ACC112 (cell line): Measurements from ENCODE around the gene CELF5.
"Not testable (repeated sequence)": the region's sequence is repeated elsewhere in the genome, so short reads cannot be mapped to it uniquely, and the experiment has no call there.

Source experiments
- H2AFZ ChIP-seq: fragments of 200-600 bp; sonication (generic); one replicate; pipeline ENCODE4 v1.6.0; 2017; ENCODE audit warnings: antibody characterized with exemption, low read length; ENCODE audit not compliant: unreplicated experiment
- H3K27ac ChIP-seq: fragments of 200-600 bp; sonication (generic); 2 replicates; pipeline ENCODE4 v1.5.1; 2014; ENCODE audit warnings: low read depth, mild to moderate bottlenecking, antibody characterized with exemption, low read length, moderate library complexity
- H3K27me3 ChIP-seq: fragments of 200-600 bp; sonication (generic); 2 replicates; pipeline ENCODE4 v1.6.1; 2014; ENCODE audit warnings: mild to moderate bottlenecking, antibody characterized with exemption, low read length, moderate library complexity, mixed read lengths; ENCODE audit not compliant: insufficient read depth
- H3K36me3 ChIP-seq: fragments of 200-600 bp; sonication (generic); 2 replicates; pipeline ENCODE4 v1.6.1; 2016; ENCODE audit warnings: mild to moderate bottlenecking, antibody characterized with exemption, low read length, moderate library complexity, mixed read lengths; ENCODE audit not compliant: insufficient read depth
- H3K4me1 ChIP-seq: fragments of 200-600 bp; sonication (generic); one replicate; pipeline ENCODE4 v1.6.1; 2016; ENCODE audit warnings: low read length, mixed read lengths; ENCODE audit not compliant: insufficient read depth, unreplicated experiment, control insufficient read depth
- H3K4me3 ChIP-seq: fragments of 200-600 bp; sonication (generic); 2 replicates; pipeline ENCODE4 v1.5.1; 2014; ENCODE audit warnings: mild to moderate bottlenecking, low read depth, low read length
- H3K79me2 ChIP-seq: fragments of 200-600 bp; sonication (generic); one replicate; pipeline ENCODE4 v1.6.0; 2016; ENCODE audit warnings: low read length; ENCODE audit not compliant: control insufficient read depth, unreplicated experiment, insufficient read depth

CELF5 gene

DNA sequence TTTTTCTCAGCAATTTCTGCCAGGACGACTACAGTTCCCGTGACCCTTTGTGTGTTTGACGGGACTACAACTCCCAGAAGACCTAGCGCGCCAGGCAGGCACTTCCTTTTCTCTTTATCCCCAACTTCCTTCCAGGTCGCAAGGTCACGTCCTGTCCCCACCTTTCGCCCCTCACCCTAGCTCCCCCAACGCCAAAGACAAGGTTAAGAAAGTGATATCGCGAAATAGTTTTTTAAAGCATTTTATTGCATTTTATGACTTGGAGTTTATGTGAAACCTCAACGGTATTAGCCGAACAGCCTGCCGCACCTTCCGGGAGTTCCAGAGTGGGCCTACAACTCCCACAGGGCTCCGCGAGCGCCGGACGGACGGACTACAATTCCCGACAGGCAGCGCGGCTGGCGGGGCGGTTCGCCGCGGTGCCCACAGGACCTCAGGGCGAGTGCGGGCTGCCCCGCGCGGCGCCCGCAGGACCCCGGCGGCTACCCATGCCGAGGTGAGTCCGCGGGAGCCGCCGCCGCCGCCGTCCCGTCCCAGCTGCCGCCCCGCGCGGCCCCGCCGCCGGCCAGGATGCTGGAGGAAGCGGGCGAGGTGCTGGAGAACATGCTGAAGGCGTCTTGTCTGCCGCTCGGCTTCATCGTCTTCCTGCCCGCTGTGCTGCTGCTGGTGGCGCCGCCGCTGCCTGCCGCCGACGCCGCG, 38.9 kb upstream of the CELF5 start, which contains the start of gene NCLN:
Gene NCLN (plus strand): TSS at position 470 of the 699 bp plus-strand sequence. CDS start 101 bp downstream, at position 571.
- H3K79me2 ChIP-seq, result peaks cover 48% of the 10 kb centered on the region
- peak within 1 kb of the TSS; percentile 99 for H2AFZ ChIP-seq
- H3K27ac ChIP-seq, result peak within 1 kb of the TSS; percentile 79
- H3K4me1 ChIP-seq, result peaks cover 9% of the 10 kb centered on the region
- H3K4me3 ChIP-seq, result peak within 1 kb of the TSS; percentile 98
- no peaks in the 10 kb centered on the region for H3K36me3 ChIP-seq
- H3K27me3 ChIP-seq, result no peaks in the 10 kb centered on the region

DNA sequence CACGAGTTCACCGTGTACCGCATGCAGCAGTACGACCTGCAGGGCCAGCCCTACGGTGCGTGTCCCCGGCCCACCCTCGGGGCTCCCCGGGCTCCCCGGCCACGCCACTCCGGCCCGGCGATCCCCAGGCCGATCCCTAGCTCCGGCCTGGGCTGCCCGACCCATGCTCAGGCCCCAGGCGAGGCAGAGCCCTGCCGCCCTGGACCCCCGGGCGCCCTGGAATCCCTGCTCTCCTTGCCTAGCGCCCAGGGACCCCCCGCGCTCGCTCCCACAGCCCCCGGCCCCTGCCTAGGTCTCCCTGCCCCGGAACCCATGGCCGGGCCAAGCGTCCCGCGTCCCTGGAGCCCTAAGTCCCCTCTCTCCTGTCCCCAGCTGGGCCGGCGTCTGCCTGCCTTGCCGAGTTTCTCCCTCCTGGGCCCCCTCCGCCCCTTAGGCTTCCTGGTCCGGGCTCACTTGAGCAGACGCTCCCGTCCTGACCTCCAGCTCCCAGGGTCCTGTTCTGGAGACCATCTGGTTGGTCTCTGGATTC, 38.2 kb upstream of the CELF5 start:
- no peaks in the 10 kb centered on the region for H3K27me3 ChIP-seq
- peaks cover 9% of the 10 kb centered on the region for H3K4me1 ChIP-seq
- peak overlapping the region; percentile 34; the same call in 1 of the 2 replicates for H3K27ac ChIP-seq
- H3K79me2 ChIP-seq, result peaks cover 54% of the 10 kb centered on the region
- H3K36me3 ChIP-seq, result no peaks in the 10 kb centered on the region
- H2AFZ ChIP-seq, result peak overlapping the region; percentile 50
- H3K4me3 ChIP-seq, result peak overlapping the region; percentile 98

DNA sequence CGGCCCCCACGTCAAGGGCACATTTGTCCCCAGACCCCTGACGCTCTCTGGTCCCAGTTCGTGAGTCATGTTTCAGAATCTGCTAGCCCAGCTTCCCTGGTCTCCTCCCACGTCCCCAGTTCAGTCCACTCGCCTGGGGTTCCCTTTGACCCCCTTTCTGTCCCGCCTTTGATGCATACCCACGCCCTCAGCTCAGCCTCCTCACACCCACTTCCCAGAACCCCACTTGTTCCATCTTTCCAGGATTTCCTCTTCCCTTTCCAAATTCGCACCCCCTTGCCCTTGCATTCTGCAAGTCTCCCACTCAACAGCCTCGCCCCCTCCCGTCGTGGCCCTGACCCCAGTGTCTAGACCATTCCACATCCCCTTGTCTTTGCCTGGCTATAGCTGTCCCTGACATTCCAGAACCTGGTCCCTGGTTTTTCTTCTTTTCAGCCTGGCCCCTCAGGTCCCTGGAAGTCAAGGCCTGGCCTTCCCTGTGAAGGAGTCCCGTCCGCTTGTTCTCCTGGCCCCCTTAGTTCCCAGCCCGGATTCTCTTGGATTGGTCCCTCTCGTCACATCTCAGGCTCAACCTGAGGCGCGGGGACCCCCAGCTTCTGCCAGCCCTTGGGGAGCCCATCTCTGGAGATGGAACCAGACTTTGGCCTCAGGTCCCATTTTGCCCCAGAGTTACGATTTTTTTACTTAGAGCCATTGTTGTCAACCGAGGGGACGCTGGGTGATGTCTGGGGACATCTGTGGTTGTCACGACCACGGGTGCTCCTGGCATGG, 37.4 kb upstream of the CELF5 start:
- Histone ChIP-seq H3K4me1 (peaks cover 9% of the 10 kb centered on the region), H2AFZ (no peak overlapping the region), H3K79me2 (peaks cover 59% of the 10 kb centered on the region), H3K4me3 (peak overlapping the region; percentile 98), H3K36me3 (no peaks in the 10 kb centered on the region), H3K27me3 (no peaks in the 10 kb centered on the region), H3K27ac (no peak overlapping the region)

DNA sequence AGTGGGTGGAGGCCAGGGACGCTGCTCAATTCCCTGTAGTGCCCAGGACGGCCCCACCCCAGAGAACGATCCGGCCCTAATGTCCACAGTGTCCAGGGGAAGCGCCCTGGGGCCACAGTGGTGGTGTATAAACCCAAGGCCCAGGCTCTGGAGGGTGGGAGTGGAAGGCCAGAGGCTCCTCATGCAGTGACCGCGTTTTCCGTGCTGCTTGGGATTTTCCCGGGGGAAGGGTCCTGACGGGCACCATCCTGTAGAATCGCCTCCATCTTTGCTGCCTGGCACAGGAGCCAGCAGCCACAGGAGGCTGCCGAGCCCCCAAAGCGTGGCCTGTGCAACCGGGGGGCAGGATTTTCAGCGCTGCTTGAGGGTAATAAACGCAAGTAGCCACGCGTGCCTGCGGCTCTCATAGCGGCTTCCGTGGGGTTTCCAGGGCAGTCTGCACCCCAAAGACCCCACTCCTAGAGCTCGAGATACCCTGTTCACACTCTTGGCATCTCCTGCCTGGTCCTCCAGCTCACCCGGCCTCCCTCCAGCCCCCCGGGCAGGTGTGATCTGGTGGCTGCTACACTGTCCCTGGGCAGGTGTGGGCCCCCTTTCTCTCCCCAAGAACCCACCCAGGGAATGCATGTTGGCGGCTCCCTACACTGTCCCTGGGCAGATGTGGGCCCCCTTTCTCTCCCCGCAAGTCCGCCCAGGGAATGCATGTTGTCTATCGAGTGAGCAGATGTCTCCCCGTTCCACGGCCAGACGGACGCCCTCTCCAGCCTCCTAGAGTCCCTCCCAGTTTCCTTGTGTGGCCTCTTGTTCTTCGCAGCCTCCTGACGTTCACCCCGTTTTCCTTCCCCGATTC, 36.6 kb upstream of the CELF5 start:
- peaks cover 59% of the 10 kb centered on the region for H3K79me2 ChIP-seq
- peak overlapping the region; percentile 98; the same call in 1 of the 2 replicates for H3K4me3 ChIP-seq
- no peaks in the 10 kb centered on the region for H3K36me3 ChIP-seq

DNA sequence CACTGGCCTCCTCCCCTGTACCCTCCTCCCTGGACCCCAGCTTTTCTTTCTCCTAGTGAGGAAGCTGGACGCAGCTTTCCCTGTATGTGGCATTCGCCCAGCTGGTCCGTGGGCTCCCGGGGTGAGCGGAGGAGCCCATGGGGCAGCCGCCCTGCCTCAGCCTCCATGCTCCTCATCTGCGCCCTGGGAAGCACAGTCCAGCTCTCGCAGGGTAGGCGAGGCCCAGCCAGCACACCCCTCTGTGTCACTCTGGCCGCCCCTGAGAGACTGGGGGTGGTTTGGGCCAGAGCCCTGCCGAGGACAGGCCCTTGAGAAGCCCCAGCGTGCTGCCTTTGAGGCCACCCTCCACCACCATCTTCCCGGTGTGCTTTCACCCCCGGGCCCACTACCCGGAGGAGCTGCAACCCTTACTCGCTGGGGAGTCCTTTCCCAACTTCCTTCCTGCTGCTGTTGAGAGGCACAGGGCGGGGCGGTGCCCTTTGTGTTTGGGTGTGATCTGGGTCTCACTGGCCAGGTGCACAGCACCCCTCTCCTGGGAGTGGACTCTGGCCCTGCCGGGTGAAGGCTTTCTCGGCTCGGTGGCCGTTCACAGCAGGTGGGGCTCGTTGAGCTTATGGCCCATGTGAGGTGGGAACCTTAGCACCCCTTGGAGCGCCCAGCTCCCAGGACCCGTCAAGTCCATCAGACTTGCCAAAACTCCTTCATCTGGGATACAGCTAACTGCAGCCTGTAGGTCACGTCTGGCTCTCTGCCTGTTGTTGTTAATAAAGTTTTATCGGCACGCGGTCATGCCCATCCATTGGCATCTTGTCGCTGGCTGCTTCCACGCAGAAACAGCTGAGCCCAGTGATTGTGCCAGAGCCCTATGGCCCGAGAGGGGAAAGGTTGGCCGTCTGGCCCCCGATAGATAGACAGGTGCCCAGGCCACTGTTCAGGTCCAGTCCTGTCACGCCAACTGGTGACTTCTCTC, 35.5 kb upstream of the CELF5 start:
- Histone ChIP-seq H3K4me1 (peaks cover 9% of the 10 kb centered on the region), H3K79me2 (peaks cover 59% of the 10 kb centered on the region), H3K27me3 (no peaks in the 10 kb centered on the region), H3K27ac (no peak overlapping the region), H2AFZ (no peak overlapping the region), H3K4me3 (no peak overlapping the region), H3K36me3 (no peaks in the 10 kb centered on the region)

More for the DNA sequence above, 36.6 kb upstream of the CELF5 start:
- Histone ChIP-seq H3K4me1 (peaks cover 9% of the 10 kb centered on the region), H3K27me3 (no peaks in the 10 kb centered on the region), H2AFZ (no peak overlapping the region), H3K27ac (no peak overlapping the region)

DNA sequence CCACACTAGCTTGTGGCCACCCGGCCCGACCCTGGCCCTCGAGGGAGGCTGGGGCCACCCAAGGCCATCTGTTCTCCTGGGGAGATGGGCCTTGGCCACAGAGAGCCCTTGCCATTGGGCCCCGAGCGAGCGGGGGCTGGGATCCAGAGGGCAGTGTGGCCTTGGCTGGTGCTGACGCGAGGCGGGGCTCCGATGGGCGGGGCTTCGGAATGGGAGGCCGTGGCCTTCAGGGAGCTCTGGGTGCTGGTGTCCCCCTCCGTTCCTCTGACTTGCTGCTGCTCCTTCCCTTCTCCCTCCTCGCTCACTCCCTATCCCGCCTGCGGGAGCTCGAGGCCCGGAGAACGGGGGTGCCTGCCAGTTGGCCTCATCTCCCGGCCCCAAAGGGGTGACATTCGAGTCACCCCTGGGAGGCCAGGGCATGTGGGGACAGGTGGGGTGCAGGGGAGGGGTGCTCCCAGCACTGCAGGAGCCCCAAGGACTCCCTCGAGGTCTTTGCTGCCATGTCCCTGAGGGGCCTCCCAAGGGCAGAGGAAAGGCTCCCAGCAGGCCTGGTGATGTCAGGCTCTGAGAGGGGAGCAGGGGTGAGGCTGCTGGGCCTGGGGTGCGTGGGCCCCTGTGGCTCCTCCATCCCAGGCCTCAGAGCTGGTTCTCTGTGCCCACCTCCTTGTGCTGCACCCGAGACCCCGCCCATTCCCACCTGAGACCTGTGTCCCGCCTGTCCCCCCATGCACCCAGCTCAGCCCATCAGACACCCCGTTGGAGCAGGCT, 34.6 kb upstream of the CELF5 start:
- Histone ChIP-seq H2AFZ (no peak overlapping the region), H3K4me1 (peaks cover 9% of the 10 kb centered on the region), H3K79me2 (peaks cover 59% of the 10 kb centered on the region), H3K27ac (no peak overlapping the region), H3K4me3 (no peak overlapping the region), H3K27me3 (no peaks in the 10 kb centered on the region), H3K36me3 (no peaks in the 10 kb centered on the region)

DNA sequence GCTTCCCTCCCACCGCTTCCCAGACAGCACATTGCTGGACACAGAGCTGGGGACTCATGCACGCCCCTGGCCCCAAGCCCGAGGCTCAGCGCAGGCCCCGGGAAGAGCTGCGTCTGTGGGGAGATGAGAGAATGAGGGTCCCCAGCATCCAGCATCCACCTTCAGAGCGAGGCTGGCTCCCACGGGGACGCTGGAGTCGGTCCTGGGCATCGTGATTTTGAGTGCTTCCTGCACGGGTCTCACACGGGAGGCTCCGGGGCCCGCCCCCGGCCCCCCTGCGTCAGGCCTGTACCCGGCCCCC, 34.0 kb upstream of the CELF5 start:
- no peak overlapping the region for H3K4me3 ChIP-seq
- no peaks in the 10 kb centered on the region for H3K27me3 ChIP-seq
- H3K36me3 ChIP-seq, result no peaks in the 10 kb centered on the region
- H3K4me1 ChIP-seq, result peaks cover 9% of the 10 kb centered on the region
- H3K27ac ChIP-seq, result no peak overlapping the region
- H3K79me2 ChIP-seq, result peaks cover 59% of the 10 kb centered on the region
- no peak overlapping the region for H2AFZ ChIP-seq

DNA sequence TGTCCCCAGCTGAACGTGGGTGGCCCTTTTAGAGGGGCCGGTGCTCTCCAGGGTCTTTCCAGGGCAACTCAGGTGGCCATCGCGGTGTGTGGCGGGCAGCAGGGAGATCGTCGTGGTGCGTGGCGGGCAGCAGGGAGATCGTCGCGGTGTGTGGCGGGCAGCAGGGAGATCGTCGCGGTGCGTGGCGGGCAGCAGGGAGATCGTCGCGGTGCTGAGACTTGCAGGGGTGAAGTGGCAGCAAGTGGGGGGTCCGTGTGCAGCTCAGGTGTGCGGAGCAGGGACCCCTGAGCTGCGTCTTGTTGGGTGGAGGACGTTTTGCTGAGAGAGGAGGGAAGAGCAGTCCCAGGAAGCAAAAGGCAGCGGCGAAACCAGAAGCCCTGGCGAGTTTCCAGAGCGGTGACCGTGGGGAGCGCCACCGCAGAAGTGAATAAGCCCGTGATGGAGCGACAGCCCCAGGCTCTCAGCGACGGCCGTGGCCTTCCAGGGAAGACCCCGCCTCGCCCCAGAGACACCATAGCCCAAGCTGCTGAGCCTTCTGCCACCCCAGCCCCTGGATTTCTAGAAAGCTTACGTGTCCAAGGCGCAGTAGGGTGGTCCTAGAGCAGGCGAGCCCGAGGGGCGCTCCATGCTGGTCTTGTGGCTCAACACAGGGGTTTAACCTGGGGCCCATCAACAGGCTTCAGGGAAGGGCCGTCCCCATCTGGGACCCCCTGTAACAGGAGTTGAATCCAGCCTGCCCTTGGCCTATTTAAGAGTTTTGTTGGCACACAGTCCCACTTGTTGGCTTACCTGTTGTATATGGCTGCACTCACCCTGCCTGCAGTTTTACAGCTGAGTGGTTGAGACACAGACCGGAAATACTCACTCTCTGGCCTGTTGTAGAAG, 33.3 kb upstream of the CELF5 start:
- Histone ChIP-seq H3K4me3 (no peak overlapping the region), H3K4me1 (peaks cover 9% of the 10 kb centered on the region), H3K36me3 (no peaks in the 10 kb centered on the region), H3K27me3 (no peaks in the 10 kb centered on the region), H3K79me2 (peaks cover 55% of the 10 kb centered on the region), H2AFZ (no peak overlapping the region), H3K27ac (no peak overlapping the region)

DNA sequence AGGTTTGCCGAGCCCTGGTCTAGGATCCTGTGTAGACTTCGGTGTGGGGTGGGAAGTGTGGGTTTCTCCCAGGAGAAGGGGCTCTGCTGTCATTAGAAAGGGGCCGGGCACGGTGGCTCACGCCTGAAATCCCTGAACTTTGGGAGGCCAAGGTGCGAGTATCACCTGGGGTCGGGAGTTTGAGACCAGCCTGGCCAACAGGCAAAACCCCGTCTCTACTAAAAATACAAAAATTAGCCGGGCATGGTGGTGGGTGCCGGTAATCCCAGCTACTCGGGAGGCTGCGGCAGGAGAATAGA, 32.7 kb upstream of the CELF5 start:
- H3K4me1 ChIP-seq, H3K27me3 ChIP-seq, H2AFZ ChIP-seq, H3K27ac ChIP-seq, H3K4me3 ChIP-seq, H3K36me3 ChIP-seq: not testable (repeated sequence)
- H3K79me2 ChIP-seq, result peaks cover 49% of the 10 kb centered on the region
